IPS-11a (cell line): ENCODE results near the gene GLS.
"Not testable (repeated sequence)": the region's sequence is repeated elsewhere in the genome, so short reads cannot be mapped to it uniquely, and the experiment has no call there.

Experiments
- H3K4me3 ChIP-seq: one replicate; pipeline ENCODE4 v1.5.1; 2013; ENCODE audit warnings: low read depth, low read length, control low read depth

GLS gene

GRCh38 chr2:190927301-190927700 is 46.7 kb downstream of the GLS start:
- H3K4me3 ChIP-seq = no peak overlapping the region

GRCh38 chr2:190929919-190930318 is 49.3 kb downstream of the GLS start:
- H3K4me3 ChIP-seq = no peak overlapping the region

- H3K4me3 ChIP-seq = no peak overlapping the region
These were observed 49.8 kb downstream of the GLS start for GRCh38 chr2:190930411-190930810.

GRCh38 chr2:190932514-190932913 is 51.9 kb downstream of the GLS start:
- no peak overlapping the region for H3K4me3 ChIP-seq

- no peak overlapping the region for H3K4me3 ChIP-seq
These were observed 52.7 kb downstream of the GLS start for GRCh38 chr2:190933361-190933760.

- no peak overlapping the region for H3K4me3 ChIP-seq
These were observed 54.4 kb downstream of the GLS start for GRCh38 chr2:190935054-190935453.

- H3K4me3 ChIP-seq = no peak overlapping the region
These were observed 58.2 kb downstream of the GLS start for GRCh38 chr2:190938771-190939335.

GRCh38 chr2:190940454-190940853 is 59.8 kb downstream of the GLS start:
- no peak overlapping the region for H3K4me3 ChIP-seq

GRCh38 chr2:190941571-190941970 is 61.0 kb downstream of the GLS start:
- no peak overlapping the region for H3K4me3 ChIP-seq

GRCh38 chr2:190942697-190943096 is 62.1 kb downstream of the GLS start:
- no peak overlapping the region for H3K4me3 ChIP-seq

GRCh38 chr2:190943706-190944105 is 63.1 kb downstream of the GLS start:
- H3K4me3 ChIP-seq = no peak overlapping the region

GRCh38 chr2:190947141-190947540 is 66.5 kb downstream of the GLS start:
- H3K4me3 ChIP-seq = no peak overlapping the region

GRCh38 chr2:190947711-190948251 is 67.2 kb downstream of the GLS start:
- no peak overlapping the region for H3K4me3 ChIP-seq

- H3K4me3 ChIP-seq = no peak overlapping the region
These were observed 68.0 kb downstream of the GLS start for GRCh38 chr2:190948671-190949070.

GRCh38 chr2:190950566-190950991 is 70.0 kb downstream of the GLS start:
- H3K4me3 ChIP-seq = no peak overlapping the region

- H3K4me3 ChIP-seq = no peak overlapping the region
These were observed 72.6 kb downstream of the GLS start for GRCh38 chr2:190953257-190953656.

GRCh38 chr2:190959911-190960788 is 79.5 kb downstream of the GLS start:
- H3K4me3 ChIP-seq = no peak overlapping the region

GRCh38 chr2:190961117-190961516 is 80.5 kb downstream of the GLS start:
- H3K4me3 ChIP-seq = not testable (repeated sequence)

- no peak overlapping the region for H3K4me3 ChIP-seq
These were observed 81.4 kb downstream of the GLS start for GRCh38 chr2:190961918-190962487.

- no peak overlapping the region for H3K4me3 ChIP-seq
These were observed 82.5 kb downstream of the GLS start for GRCh38 chr2:190963088-190963487.

GRCh38 chr2:190964170-190964795 is 83.7 kb downstream of the GLS start:
- H3K4me3 ChIP-seq = no peak overlapping the region
